GM12878 (cell line): ENCODE data around the gene GRIA2. TPM values are rescaled to one million over a fixed set of nuclear protein-coding genes. Genes with fewer than 3 reads are reported as not detected.

Experiments used
- ATAC-seq: fragments of 200-7000 bp; cut with Tn5 transposase; 3 replicates; pipeline ENCODE4 v1.9.1; 2020; ENCODE audit warnings: mild to moderate bottlenecking, moderate library complexity
- BruUV-seq: library from RNA; stranded (reverse); fragments of 400-500 nt; replicated peaks from 2 replicates; lab custom pipeline; 2021; lab: Mats Ljungman, UMichigan
- CTCF ChIA-PET: fragments of 300-600 bp; sonication (Branson Sonifier 250); formaldehyde crosslinking; extraction: SDS; loops from one replicate; lab custom pipeline; 2021; ENCODE audit warnings: inconsistent platforms; lab: Yijun Ruan, JAX
- POLR2A ChIA-PET: fragments of 350-600 bp; formaldehyde crosslinking; extraction: SDS; loops from one replicate; lab custom pipeline; 2021; ENCODE audit warnings: inconsistent platforms; lab: Charles Lee
- RAD21 ChIA-PET: fragments of 300-600 bp; sonication (Branson Sonifier 250); formaldehyde crosslinking; loops from one replicate; lab custom pipeline; 2023; ENCODE audit warnings: antibody characterized with exemption; ENCODE audit not compliant: unreplicated experiment; lab: Charles Lee
- SMC1A ChIA-PET: fragments of 300-600 bp; sonication (Branson Sonifier 250); formaldehyde crosslinking; loops from one replicate; lab custom pipeline; 2023; ENCODE audit not compliant: unreplicated experiment, uncharacterized antibody; lab: Charles Lee
- DNase-seq: peaks from one replicate; pipeline ENCODE4 v3.0.0-alpha.2; 2011; ENCODE audit warnings: low read depth, low spot score
- FAIRE-seq: peaks from 3 replicates; lab custom pipeline; 2011; peaks lifted over from hg19 to GRCh38; lab: Jason Lieb, UNC
- H2AFZ ChIP-seq: 2 replicates; pipeline ENCODE4 v1.6.0; 2011; ENCODE audit warnings: low read depth, low read length, control low read depth; ENCODE audit not compliant: control insufficient read depth
- H3K27ac ChIP-seq: 2 replicates; pipeline ENCODE4 v1.5.1; 2011; ENCODE audit warnings: control low read depth; ENCODE audit not compliant: control insufficient read depth, insufficient read depth
- H3K27me3 ChIP-seq, 2 experiments: replicated peaks in 1 of 2; 2 replicates each; pipeline versions ENCODE4 v1.6.0 to v1.6.1; 2011; ENCODE audit warnings: low read length in 1 of 2; ENCODE audit not compliant: control insufficient read depth in 2 of 2, insufficient read depth in 2 of 2
- H3K36me3 ChIP-seq, 2 experiments: 2 replicates each; pipeline ENCODE4 v1.5.1; 2011; ENCODE audit warnings: low read length in 1 of 2; ENCODE audit not compliant: control insufficient read depth in 2 of 2, insufficient read depth in 2 of 2
- H3K4me1 ChIP-seq: 2 replicates; pipeline ENCODE4 v1.6.1; 2011; ENCODE audit warnings: mild to moderate bottlenecking, low read length, moderate library complexity, mixed read lengths; ENCODE audit not compliant: control insufficient read depth, insufficient read depth
- H3K4me2 ChIP-seq: 2 replicates; pipeline ENCODE4 v1.6.0; 2011; ENCODE audit warnings: control low read depth; ENCODE audit not compliant: control insufficient read depth, insufficient read depth
- H3K4me3 ChIP-seq: fragments of 200-600 bp; sonication (generic); 2 replicates; pipeline ENCODE4 v1.5.1; 2016
- H3K79me2 ChIP-seq: 2 replicates; pipeline ENCODE4 v1.6.0; 2011; ENCODE audit warnings: low read length; ENCODE audit not compliant: control insufficient read depth, insufficient read depth
- H3K9ac ChIP-seq: 2 replicates; pipeline ENCODE4 v1.8.0; 2011; ENCODE audit warnings: low read length, control low read depth, mixed read lengths; ENCODE audit not compliant: control insufficient read depth, insufficient read depth
- H3K9me3 ChIP-seq: replicated peaks from 3 replicates; pipeline ENCODE4 v1.5.1; 2011; ENCODE audit warnings: mild to moderate bottlenecking, low read length; ENCODE audit not compliant: control insufficient read depth, insufficient read depth
- H4K20me1 ChIP-seq: 2 replicates; pipeline ENCODE4 v1.6.0; 2011; ENCODE audit not compliant: control insufficient read depth, insufficient read depth
- ASH2L ChIP-seq: fragments of 300-600, 200-600 bp; sonication (generic); IDR thresholded peaks from 2 replicates; pipeline ENCODE4 v1.6.1; 2017; ENCODE audit warnings: low read depth, mild to moderate bottlenecking, borderline replicate concordance
- FOXK2 ChIP-seq: fragments of 450-650 bp; IDR thresholded peaks from 2 replicates; pipeline ENCODE4 v1.6.1; 2017; ENCODE audit warnings: mild to moderate bottlenecking, moderate library complexity
- IRF3 ChIP-seq: fragments of 450-650 bp; IDR thresholded peaks from 2 replicates; pipeline ENCODE4 v1.6.1; 2014; ENCODE audit warnings: mild to moderate bottlenecking
- NFXL1 ChIP-seq: fragments of 450-650 bp; IDR thresholded peaks from 2 replicates; pipeline ENCODE4 v1.6.1; 2017; ENCODE audit warnings: antibody characterized with exemption, mild to moderate bottlenecking, borderline replicate concordance
- SPI1 ChIP-seq: IDR thresholded peaks from 2 replicates; pipeline ENCODE4 v1.6.1; 2011; ENCODE audit warnings: low read depth, mild to moderate bottlenecking, low read length, moderate library complexity, borderline replicate concordance; ENCODE audit not compliant: insufficient read depth
- TAF1 ChIP-seq: IDR thresholded peaks from 2 replicates; pipeline ENCODE4 v1.6.1; 2011; ENCODE audit warnings: mild to moderate bottlenecking, low read depth, low read length, borderline replicate concordance
- YBX1 ChIP-seq: fragments of 450-650 bp; IDR thresholded peaks from 2 replicates; pipeline ENCODE4 v1.6.1; 2016; ENCODE audit warnings: antibody characterized with exemption
- ZBTB11 ChIP-seq: fragments of 450-650 bp; formaldehyde crosslinking; IDR thresholded peaks from 2 replicates; pipeline ENCODE4 v1.5.0; 2022; ENCODE audit warnings: mild to moderate bottlenecking, missing genetic modification characterization
- whole genome bisulfite sequencing: methylation state at CpG from one replicate; pipeline ENCODE4 v1.1.6; 2016; ENCODE audit warnings: low lambda C conversion rate; ENCODE audit not compliant: insufficient replicate concordance, insufficient coverage; ENCODE audit errors: missing lambda C conversion rate; 5-methylcytosine and 5-hydroxymethylcytosine counted together
- in situ Hi-C: fragments of 300-500 bp; cut with MboI; formaldehyde crosslinking; loops from 9 replicates; pipeline ENCODE4 v1.14.3; 2018; ENCODE audit warnings: mixed read lengths
- intact Hi-C: fragments of 100-400 bp; cut with micrococcal nuclease; formaldehyde crosslinking; loops from one replicate; pipeline ENCODE4 v1.14.2; 2022; ENCODE audit not compliant: unreplicated experiment
- polyA plus RNA-seq, 11 experiments: library from polyadenylated mRNA; depleted of rRNA in 4 of 11; unstranded in 6 of 11; stranded (reverse) in 5 of 11; fragments of >200 nt; fragmentation: Nextera tagmentation in 4 of 11; fragmentation: Illumina TruSeq in 1 of 11; extraction: Ambion mirVana in 4 of 11; extraction: Trizol in 1 of 11; gene quantifications; 1 replicate in 1 of 11; 2 replicates in 10 of 11; pipeline versions ENCODE4 v1.2.1 to v1.2.3, GENCODE V29; 2011 to 2016; ENCODE audit warnings: inconsistent platforms in 2 of 11, missing spikeins in 2 of 11, low read depth in 1 of 11
- total RNA-seq, 4 experiments: library from RNA; depleted of rRNA in 3 of 4; stranded (reverse); fragments of >200 nt in 3 of 4; fragmentation: Illumina TruSeq in 1 of 4; extraction: Trizol in 1 of 4; gene quantifications; 2 replicates each; pipeline versions ENCODE4 v1.2.1 to v1.2.3, GENCODE V29; 2013 to 2021

GRIA2 gene
- total and polyA plus RNA-seq, 10 of the 15 experiments (the other 5 are each of a cell fraction or from before 2014, with no cell fraction given) = under 0.01 TPM; not detected in 9

GRCh38 chr4:157271166-157271869 lies 50.8 kb downstream of the GRIA2 start:
- H2AFZ ChIP-seq = no peak overlapping the region
- POLR2A ChIA-PET = no interaction called here
- 0% methylated on average over 1 of the region's 1 CpG for WGBS
- H3K27me3 ChIP-seq = no peaks in the 10 kb centered on the region
- H3K79me2 ChIP-seq = no peaks in the 10 kb centered on the region
- SMC1A ChIA-PET = no interaction called here
- RAD21 ChIA-PET = no interaction called here
- no peak overlapping the region for H3K4me2 ChIP-seq
- in situ Hi-C loops = no loop called here
- BruUV-seq = no TSS peak
- intact Hi-C loops = no loop called here
- TF ChIP-seq NFXL1 (no peak), FOXK2 (no peak), YBX1 (no peak), SPI1 (no peak), TAF1 (no peak), ZBTB11 (CRISPR knock-in tag) (no peak), ASH2L (no peak), IRF3 (no peak)
- TF ChIP-seq, all 136 proteins: peak for 0
- no peaks in the 10 kb centered on the region for H3K9me3 ChIP-seq
- no peak overlapping the region for H3K9ac ChIP-seq
- no peak for FAIRE-seq
- no peaks in the 10 kb centered on the region for H3K36me3 ChIP-seq
- no peak for DNase-seq
- H3K27ac ChIP-seq = no peak overlapping the region
- H4K20me1 ChIP-seq = no peaks in the 10 kb centered on the region
- H3K4me3 ChIP-seq = no peak overlapping the region
- CTCF ChIA-PET = no interaction called here
- no peak for ATAC-seq
- no peaks in the 10 kb centered on the region for H3K4me1 ChIP-seq
